Esophagus muscularis mucosa (tissue), 4 donors: ENCODE measurements around the gene ZNF613.

Experiments used
- CTCF ChIP-seq, 3 experiments: fragments of 200-600 bp in 2 of 3; fragments of 450-650 bp in 1 of 3; sonication (generic) in 2 of 3; IDR thresholded peaks; one replicate each; pipeline ENCODE4 v1.5.1; 2017 to 2019; ENCODE audit warnings: antibody characterized with exemption in 3 of 3, mild to moderate bottlenecking in 2 of 3, moderate library complexity in 1 of 3
- EP300 ChIP-seq: sonication (generic); formaldehyde crosslinking; IDR thresholded peaks from one replicate; pipeline ENCODE4 v1.6.1; 2017; ENCODE audit warnings: antibody characterized with exemption
- POLR2A ChIP-seq: fragments of 450-650 bp; IDR thresholded peaks from one replicate; pipeline ENCODE4 v1.6.1; 2017; ENCODE audit warnings: antibody characterized with exemption, moderate library complexity, mild to moderate bottlenecking, low read depth
- POLR2AphosphoS5 ChIP-seq, 2 donors: sonication (generic); formaldehyde crosslinking; IDR thresholded peaks; one replicate each; pipeline ENCODE4 v1.6.1; 2017; ENCODE audit warnings: antibody characterized with exemption in 2 of 2

GRCh38 chr19:51926784-51927741 lies at the start of gene ZNF613:
- TF ChIP-seq CTCF (IDR thresholded peaks at IDR 0.05) = peak in 2 of 3 experiments; percentile 4 to 15
- TF ChIP-seq POLR2A = no peak
- peak; percentile 64 to 85 for TF ChIP-seq POLR2AphosphoS5 (IDR thresholded peaks at IDR 0.05)
- TF ChIP-seq EP300 = no peak
